HG03520 (cell line): ENCODE measurements around the gene RAI1.

Source experiments
- ATAC-seq: cut with Tn5 transposase; IDR thresholded peaks from one replicate; pipeline ENCODE4 v1.9.1; 2021; ENCODE audit warnings: mild to moderate bottlenecking, moderate library complexity; ENCODE audit not compliant: unreplicated experiment

RAI1 gene

DNA sequence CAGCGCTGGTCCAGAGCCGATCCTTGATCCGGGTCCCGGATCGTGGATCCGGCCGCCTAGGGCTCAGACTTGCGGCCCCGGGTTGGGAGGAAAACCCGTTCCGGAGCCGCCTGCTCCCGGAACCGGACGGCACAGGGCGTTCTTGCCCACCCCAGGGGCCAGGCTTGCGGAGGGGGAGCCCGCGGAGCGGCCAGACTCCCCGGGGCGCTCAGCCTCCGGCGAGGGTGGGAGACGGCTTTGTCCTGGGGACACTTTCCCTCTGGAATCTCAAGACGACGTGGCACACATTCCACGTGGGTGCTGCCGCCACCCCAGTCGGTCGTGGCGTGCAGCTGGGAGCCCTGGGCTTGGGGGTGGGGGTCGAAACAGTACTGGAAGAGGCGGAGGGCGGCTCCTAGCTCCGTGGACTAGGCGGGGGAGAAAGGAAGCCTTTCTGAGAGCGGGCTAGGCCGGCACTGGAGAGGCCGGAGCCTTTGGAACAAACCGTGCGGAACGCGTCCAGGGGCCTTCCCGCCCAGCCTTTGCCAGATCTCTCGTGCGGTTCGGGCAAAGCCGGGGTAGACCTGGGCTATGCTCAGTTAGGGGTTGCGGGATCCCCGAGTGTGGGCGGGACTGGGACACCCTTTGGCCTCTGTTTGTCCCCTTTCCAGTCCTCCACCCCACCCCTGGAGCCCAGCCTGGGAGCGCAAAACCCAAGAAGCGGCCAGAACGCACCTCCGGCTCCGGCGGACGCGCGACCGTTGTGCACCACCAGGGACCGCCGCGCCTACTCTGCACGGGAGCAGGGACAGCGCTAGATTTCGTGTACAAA is 129.0 kb downstream of the RAI1 start:
- ATAC-seq = no peak

GRCh38 chr17:17810895-17811248 is 129.6 kb downstream of the RAI1 start:
- ATAC-seq = no peak

GRCh38 chr17:17811381-17812210 is 130.3 kb downstream of the RAI1 start:
- ATAC-seq = no peak

DNA sequence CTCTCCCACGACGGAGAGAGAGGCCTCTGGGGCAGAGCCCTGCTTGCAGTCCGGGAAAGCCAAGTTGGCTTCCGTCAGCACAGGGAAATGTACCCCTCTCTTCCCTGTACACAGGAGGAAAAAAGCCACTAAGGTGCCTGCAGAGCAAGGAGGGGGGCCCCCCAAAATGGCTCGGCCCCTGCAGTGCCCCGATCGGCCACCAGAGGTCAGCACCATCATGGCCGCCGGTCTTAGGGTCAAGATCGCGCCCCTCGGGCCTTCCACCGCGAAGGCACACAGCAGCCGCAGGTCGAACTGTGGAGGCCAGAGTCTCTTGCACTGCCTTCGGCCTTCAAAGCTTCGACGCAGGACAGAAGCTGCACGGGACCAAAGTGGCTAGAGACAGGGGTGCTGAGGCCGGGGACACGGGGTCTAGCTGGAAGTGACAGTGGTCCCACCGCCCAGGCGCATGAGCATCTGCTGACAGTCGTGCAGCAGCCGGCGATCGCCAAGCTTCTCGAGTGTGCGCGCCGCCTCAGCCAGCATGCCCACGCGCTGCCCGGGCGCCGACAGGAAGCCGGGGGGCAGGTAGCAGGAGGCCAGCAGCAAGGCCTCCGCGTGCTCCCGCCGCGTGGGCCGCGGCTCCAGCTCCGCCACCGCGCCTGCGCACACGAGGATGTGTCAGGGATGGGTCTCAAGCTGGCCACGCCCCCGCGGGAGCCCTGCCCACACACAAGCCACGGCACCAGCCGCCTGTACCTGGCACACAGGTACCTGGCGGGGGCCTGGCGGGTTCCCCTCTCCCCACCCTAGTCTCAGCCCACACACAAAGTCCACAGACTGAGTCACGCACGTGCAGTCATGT is 131.2 kb downstream of the RAI1 start:
- peak; percentile 48 for ATAC-seq

DNA sequence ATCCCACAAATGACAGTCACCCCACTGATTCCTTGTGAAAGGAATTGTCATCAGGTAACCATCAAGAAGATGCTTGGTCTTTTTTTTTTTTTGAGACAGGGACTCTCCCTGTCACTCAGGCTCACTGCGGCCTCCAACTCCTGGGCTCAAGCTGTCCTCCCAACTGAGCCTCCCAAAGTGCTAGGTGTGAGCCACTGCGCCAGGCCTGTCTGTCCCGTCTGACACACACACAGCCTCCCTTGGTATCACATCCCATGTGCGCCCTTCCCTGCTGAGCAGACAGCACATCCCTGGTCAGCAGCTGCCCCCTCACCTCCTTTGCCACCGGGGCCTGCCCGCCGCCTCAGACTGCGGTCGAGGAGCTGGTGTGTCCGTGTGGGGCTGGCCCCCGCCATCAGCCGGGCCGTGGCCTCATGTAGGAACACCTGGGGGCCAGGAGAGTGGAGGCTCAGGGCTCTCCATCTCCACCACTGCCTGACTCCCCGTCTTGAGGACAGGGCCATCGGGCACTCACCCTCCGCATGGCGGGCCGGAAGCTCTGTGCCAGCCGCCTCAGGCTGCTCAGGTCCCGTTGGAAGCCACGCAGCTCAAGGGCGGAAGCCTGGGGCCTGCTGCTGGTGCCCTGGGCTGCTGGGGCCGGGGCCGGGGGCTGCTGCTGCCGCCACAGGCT is 131.9 kb downstream of the RAI1 start:
- no peak for ATAC-seq

- ATAC-seq = no peak
Measured at GRCh38 chr17:17813725-17814095, 132.5 kb downstream of the RAI1 start.

DNA sequence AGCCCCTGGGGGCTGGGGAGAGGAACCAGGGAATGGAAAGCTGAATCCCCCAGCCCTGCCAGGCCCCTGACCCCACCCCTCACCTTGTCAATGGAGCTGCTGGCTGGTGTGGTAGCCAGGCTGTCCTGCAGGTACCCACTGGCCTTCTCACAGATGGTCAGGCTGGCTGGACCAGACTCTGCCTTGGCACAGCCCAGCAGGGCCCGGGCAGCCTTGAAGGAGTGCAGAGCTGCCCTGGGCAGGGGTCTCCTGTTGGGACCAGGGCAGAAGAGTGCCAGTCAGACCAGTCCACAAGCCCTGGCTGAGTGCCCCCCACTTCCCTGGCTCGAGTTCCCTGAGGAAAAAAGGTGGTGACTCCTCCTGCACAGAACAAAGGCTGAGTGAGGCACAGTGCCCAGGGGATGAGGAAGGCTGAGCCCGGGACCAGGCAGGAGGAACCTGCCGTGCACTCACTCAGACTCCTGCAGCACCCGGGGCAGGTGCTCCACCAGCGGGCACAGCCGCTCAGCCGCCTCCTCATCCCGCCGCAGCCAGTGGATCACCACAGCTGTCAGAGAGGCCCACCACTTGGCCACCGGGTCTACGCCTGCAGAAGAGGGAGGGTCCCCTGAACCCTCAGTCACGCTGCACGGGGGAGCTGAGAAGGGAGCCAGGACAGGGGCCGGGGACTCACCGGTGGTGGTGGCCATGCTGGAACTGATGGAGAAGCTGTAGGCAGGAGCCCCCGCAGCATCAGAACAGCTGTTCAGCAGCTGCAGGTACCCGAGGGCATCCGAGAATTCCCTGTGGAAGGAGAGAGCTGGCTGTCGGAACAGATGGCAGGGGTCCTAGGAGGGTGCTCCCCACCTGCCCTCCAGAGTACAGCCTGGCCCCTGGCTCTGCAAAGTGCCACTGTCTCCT is 133.2 kb downstream of the RAI1 start:
- no peak for ATAC-seq

DNA sequence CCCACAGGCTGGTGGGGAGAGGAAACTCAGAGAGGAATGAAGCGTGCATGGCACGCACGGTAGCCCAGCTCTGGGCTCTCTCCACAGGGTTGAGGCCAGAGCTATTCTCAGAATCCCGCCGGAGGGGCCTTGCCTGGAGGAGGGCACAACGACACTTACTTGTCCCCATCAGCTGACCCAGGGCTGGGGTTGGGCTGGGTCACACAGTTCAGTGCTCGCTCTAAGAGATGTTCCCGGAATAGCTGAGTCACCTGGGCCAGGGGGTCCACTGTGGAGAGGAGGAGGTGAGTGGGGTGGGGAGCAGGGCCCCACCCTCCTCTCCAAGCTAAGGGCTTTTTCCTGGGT is 133.8 kb downstream of the RAI1 start:
- no peak for ATAC-seq

DNA sequence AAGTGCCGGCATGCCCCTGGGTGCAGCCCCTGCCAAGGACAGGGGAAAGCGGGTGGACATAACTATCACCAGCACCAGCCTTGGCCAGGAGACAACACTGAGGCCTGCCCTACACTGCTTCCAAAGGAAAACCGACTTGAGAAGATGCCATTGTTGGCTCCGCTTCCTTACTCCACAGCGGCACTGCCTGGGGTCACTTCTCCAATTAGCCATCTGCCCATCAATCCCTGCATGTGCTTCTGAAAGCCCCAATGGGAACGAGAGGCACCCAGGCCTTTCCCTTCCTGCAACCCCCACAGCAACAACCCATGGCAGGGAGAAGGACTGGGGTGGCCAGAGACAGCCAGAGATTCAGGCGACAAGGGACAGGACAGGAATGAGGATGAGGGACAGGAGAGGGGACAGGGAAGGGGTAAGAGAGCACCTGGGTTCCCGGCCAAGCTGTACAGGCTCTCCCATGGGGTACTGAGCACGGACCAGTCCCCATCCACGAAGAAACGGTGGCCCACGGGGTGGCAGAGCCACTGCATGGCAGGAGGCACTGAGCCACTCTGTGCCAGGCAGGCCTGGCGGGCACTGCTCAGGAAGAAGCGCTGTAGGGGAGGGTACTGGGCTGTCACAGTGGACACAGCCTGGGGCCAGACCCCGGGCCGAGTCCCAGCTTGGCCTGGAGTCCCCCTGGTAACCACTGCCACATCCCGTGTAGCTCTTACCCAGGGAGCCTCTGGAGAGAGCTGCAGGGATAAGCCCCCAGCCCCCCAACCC is 134.4 kb downstream of the RAI1 start:
- no peak for ATAC-seq

- ATAC-seq = no peak
Measured at GRCh38 chr17:17816240-17816814, 135.1 kb downstream of the RAI1 start.

DNA sequence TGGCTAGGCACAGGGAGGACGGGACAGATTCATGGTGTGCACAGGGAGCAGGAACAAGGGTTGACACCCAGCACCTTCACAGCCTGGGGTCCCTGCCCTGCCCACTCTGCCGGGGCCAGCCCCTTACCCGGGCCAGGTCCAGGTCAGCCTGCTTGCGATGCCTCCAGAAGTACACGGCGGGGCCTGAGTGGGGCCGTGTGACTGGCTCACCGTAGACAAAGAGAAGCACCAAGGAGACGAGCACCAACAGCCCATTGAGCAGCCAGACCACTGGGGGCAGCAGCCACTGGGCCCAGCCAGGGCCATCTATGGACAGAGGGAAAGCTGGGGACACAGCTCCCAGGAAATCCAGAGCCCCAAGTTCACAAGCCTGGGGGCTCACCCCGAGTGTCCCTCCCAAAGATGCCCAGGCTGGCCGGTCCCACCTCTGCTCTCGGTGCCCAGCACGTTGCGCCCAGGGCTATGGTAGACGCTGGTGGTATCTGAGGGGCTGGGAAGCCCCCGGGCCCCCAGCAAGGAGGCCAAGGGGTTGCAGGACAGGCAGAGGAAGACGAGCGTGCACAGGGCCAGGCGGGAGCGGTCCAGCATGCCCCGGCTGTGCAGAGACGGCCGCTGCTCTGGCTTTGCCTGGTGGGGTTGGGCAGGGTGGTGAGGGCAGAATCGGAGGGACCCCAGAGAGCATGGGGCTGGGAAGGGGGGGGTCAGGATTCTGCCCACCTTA is 135.7 kb downstream of the RAI1 start:
- ATAC-seq = no peak

DNA sequence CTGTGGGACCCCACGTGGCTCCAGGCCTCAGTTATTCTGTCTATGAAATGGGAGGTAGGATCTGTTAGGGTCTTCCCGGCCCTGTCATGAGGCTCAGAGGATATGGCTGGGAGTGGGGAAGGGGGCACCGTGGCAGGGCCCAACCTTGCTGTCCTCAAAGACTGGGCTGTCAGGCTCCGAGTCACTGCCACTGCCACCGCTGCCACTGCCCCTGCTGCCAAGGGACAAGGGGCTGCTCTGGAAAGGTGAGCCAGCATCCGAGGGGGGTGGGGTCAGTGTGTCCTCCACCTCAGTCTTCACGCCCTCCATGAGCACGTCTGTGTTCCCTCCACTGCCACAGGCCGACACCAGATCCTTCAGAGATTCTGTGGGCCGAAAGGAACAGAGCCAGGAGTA is 136.3 kb downstream of the RAI1 start:
- ATAC-seq = no peak

- ATAC-seq = no peak
Measured at GRCh38 chr17:17818088-17818526, 136.8 kb downstream of the RAI1 start.

DNA sequence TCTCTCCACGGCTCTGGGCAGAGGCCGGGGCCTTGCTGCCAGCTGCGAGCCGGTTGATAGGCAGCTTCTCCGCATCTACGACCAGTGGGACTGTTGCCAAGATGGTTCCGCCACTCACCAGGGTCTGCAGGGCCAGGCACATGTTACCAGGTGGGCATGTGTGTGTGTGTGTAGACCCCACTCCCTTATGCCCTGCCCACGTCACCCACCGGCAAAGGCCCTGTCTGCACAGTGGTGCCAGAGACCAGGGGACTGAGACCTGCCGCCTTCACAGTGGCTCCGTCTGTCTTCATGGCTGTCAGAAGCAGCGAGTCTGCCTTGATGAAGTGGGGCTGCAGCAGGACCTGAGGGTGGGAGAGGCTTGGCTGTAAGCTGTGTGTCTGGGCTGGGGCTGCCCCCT is 137.9 kb downstream of the RAI1 start:
- no peak for ATAC-seq

GRCh38 chr17:17819561-17819995 is 138.3 kb downstream of the RAI1 start:
- ATAC-seq = no peak

DNA sequence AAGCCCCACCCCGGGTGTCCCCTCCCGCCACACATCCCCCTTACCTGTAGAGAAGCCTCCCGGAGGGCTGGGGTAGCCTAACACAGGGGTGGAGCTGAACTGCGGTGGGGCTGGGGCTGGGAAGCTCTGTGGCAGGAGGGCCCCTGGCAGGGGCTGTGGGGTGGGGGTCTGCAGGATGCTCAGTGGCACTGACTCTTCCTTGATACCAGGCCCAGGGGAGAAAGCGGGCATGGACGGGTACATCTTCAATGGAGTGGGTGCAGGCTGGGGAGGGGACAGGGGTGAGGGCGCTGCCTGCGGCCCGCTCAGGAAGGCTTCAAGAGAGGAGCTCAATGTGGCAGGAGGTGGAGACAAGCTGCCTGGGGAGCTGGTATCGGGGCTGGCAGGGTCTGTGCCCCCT is 138.8 kb downstream of the RAI1 start:
- ATAC-seq = no peak

- ATAC-seq = no peak
Measured at GRCh38 chr17:17820463-17821158, 139.4 kb downstream of the RAI1 start.

- ATAC-seq = no peak
Measured at GRCh38 chr17:17822189-17822588, 140.9 kb downstream of the RAI1 start.
